NOMO-1 (cell line): ENCODE measurements around the gene LARP6.
A peak's percentile ranks its signal among the peaks of the same experiment; 100 is the strongest.
"Not testable (repeated sequence)": the region's sequence is repeated elsewhere in the genome, so short reads cannot be mapped to it uniquely, and the experiment has no call there.

Experiments used
- DNase-seq, 2 experiments: peaks; one replicate each; lab custom pipeline; 2025; ENCODE audit not compliant: unreplicated experiment in 2 of 2; lab: John Stamatoyannopoulos, UW

LARP6 gene

GRCh38 chr15:70831094-70831911, 22.7 kb downstream of the LARP6 start:
- no peak for DNase-seq

GRCh38 chr15:70830615-70831014, 23.3 kb downstream of the LARP6 start:
- no peak for DNase-seq

GRCh38 chr15:70829371-70830166, 24.4 kb downstream of the LARP6 start:
- no peak for DNase-seq

GRCh38 chr15:70827721-70828120, 26.2 kb downstream of the LARP6 start:
- DNase-seq = no peak

GRCh38 chr15:70826634-70827033, 27.3 kb downstream of the LARP6 start:
- peak; percentile 52 to 61 for DNase-seq

- no peak for DNase-seq
Observed at GRCh38 chr15:70825841-70826240, 28.1 kb downstream of the LARP6 start.

GRCh38 chr15:70823196-70823595, 30.8 kb downstream of the LARP6 start:
- no peak for DNase-seq

- DNase-seq = no peak
Observed at GRCh38 chr15:70820214-70820613, 33.7 kb downstream of the LARP6 start.

- no peak for DNase-seq
Observed at GRCh38 chr15:70818580-70818979, 35.4 kb downstream of the LARP6 start.

- no peak for DNase-seq
Observed at GRCh38 chr15:70817266-70817665, 36.7 kb downstream of the LARP6 start.

GRCh38 chr15:70815604-70816003, 38.4 kb downstream of the LARP6 start:
- no peak for DNase-seq

- DNase-seq = not testable (repeated sequence)
Observed at GRCh38 chr15:70815011-70815410, 38.9 kb downstream of the LARP6 start.

- no peak for DNase-seq
Observed at GRCh38 chr15:70812827-70813364, 41.1 kb downstream of the LARP6 start.

- no peak for DNase-seq
Observed at GRCh38 chr15:70810916-70811578, 42.9 kb downstream of the LARP6 start.

- DNase-seq = peak; percentile 23 to 47
Observed at GRCh38 chr15:70806992-70807712, 46.8 kb downstream of the LARP6 start.

- DNase-seq = not testable (repeated sequence)
Observed at GRCh38 chr15:70804388-70804787, 49.6 kb downstream of the LARP6 start.

- DNase-seq = no peak
Observed at GRCh38 chr15:70802629-70803028, 51.3 kb downstream of the LARP6 start.

- no peak for DNase-seq
Observed at GRCh38 chr15:70801109-70801508, 52.8 kb downstream of the LARP6 start.

- no peak for DNase-seq
Observed at GRCh38 chr15:70799667-70800450, 54.1 kb downstream of the LARP6 start.

GRCh38 chr15:70797464-70797863, 56.5 kb downstream of the LARP6 start:
- no peak for DNase-seq
